Fibroblast of pulmonary artery (primary cell): Measurements from ENCODE around the gene STRA8.
A peak's percentile ranks its signal among the peaks of the same experiment; 100 is the strongest.

Experiments used
- DNase-seq: peaks from one replicate; pipeline ENCODE4 v3.0.0-alpha.2; 2010; ENCODE audit warnings: low read depth
- H3K4me3 ChIP-seq: replicated peaks from 2 replicates; pipeline ENCODE4 v1.5.1; 2011; ENCODE audit warnings: low read depth, mild to moderate bottlenecking, control low read depth, low read length, moderate library complexity
- CTCF ChIP-seq: IDR thresholded peaks from 2 replicates; pipeline ENCODE4 v1.5.1; 2011; ENCODE audit warnings: mild to moderate bottlenecking, control low read depth, low read length, inconsistent platforms; ENCODE audit errors: missing control alignments

STRA8 gene

DNA sequence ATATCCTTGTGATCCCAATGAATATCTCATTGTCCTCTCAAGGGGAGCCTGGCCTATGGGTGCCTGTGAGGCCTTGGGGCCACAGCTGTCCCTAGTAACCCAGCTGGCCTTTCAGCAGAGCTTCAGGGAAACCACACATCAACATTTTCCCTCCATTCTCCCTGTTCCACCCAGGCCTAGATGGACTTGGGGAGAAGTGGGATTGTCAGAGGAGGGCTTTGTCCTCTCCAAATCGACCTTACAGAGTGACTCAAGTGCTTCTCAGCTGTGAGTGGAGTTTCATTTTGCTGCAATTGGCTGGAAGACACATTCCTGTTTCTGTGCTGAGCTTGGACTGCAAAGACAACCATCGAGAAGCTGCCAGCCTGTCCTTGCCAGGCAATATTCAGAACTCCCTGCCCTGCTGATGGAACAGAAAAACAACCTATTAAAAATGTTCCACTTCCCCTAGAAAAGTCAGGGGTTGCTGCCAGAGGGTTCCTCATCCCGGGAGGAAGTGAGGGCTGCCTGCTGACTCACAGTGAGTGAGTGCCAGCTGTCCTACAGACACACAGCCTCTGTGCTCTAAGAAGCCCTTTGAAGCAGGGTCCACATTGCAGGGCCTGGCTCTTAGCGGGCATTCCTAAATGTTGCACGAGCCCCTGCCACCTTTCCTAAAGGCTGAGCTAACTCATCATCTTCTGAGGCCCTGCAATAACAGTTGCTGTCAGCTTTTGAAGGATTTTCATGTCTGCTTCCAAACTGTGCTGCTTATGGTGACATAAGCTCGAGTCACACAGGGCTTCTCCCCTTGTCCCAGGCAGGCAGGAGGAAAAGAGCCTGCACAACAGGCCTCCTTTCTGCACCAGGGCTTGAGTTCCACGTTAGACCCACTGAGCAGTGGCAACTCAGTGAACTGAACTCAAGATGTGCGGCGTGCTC is 20.5 kb downstream of the STRA8 start:
- TF ChIP-seq CTCF: no peak
- H3K4me3 ChIP-seq: no peak overlapping the region
- peak; percentile 66 for DNase-seq

GRCh38 chr7:135257790-135258189 is 24.2 kb downstream of the STRA8 start:
- TF ChIP-seq CTCF: no peak
- no peak for DNase-seq
- no peak overlapping the region for H3K4me3 ChIP-seq

- TF ChIP-seq CTCF: no peak
- no peak overlapping the region for H3K4me3 ChIP-seq
- no peak for DNase-seq
Measured at GRCh38 chr7:135258585-135258984, 24.9 kb downstream of the STRA8 start.

DNA sequence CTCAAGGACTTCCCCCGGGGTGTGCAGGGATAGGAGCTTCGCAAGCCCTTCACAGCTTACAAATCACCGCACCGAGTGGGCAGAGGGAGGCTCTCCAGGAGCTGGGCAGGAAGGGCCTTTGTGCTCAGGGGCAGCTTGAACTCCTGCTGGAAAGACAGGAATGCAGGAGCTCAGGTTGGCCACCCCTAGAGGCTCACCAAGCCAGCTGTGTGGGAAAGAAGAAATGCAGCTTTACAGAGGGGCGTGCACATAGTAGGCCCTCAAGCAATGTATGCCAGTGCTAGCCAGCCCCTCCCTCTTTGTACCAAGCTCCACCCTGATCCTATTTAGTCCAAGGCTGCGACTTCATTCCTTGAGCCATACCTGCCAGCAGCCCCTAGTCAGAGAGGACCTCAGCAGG is 26.1 kb downstream of the STRA8 start:
- H3K4me3 ChIP-seq: no peak overlapping the region
- no peak for TF ChIP-seq CTCF
- DNase-seq: no peak

DNA sequence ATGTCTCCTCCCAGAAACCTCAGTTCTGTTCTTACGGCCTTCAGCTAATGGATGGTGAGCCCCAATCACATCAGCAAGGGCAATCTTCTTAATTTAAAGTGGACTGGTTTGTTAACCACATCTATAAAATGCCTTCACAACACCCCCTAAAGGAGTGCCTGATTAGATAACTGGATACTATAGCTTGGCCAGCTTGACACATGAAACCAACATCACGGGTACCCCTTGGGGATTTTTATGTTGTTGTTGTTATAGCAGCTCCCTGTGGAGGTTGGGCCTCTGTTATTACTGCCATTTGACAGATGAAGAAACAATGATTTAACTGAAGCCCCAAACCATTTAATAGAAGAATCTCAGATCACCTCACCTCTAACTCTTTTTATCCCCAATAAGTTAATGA is 26.8 kb downstream of the STRA8 start:
- no peak for DNase-seq
- no peak overlapping the region for H3K4me3 ChIP-seq
- no peak for TF ChIP-seq CTCF

GRCh38 chr7:135260930-135261721 is 27.5 kb downstream of the STRA8 start:
- no peak for TF ChIP-seq CTCF
- H3K4me3 ChIP-seq: no peak overlapping the region
- no peak for DNase-seq
